B cell (primary cell): ENCODE data around the gene CTXND1. TPM values are rescaled to one million over a fixed set of nuclear protein-coding genes. Genes with fewer than 3 reads are reported as not detected.

Experiments
- ATAC-seq: fragments of 200-7000 bp; cut with Tn5 transposase; one replicate; pipeline ENCODE4 v1.10.0; 2021; ENCODE audit warnings: low read depth, mild to moderate bottlenecking, moderate number of reproducible peaks, moderate library complexity
- CTCF ChIA-PET: fragments of 350-600 bp; sonication (Branson Sonifier 250); formaldehyde crosslinking; loops from one replicate; lab custom pipeline; 2021; ENCODE audit warnings: antibody characterized with exemption, inconsistent platforms; lab: Charles Lee
- POLR2A ChIA-PET: fragments of 350-600 bp; sonication (Branson Sonifier 250); formaldehyde crosslinking; loops from one replicate; lab custom pipeline; 2021; ENCODE audit warnings: antibody characterized with exemption; lab: Charles Lee
- DNase-seq: peaks from one replicate; pipeline ENCODE4 v3.0.0; 2013
- H2AFZ ChIP-seq: 2 replicates; pipeline ENCODE4 v1.6.1; 2012; ENCODE audit warnings: mild to moderate bottlenecking, low read depth, low read length; ENCODE audit not compliant: insufficient read depth, poor library complexity, severe bottlenecking
- H3K27ac ChIP-seq, 2 donors: 1 replicate in 1 of 2; 2 replicates in 1 of 2; pipeline ENCODE4 v1.5.1; 2012 to 2013; ENCODE audit warnings: low read length in 2 of 2, mild to moderate bottlenecking in 2 of 2, moderate library complexity in 1 of 2
- H3K27me3 ChIP-seq, 4 experiments: fragments of 200-600 bp in 1 of 4; sonication (generic) in 1 of 4; replicated peaks in 1 of 4; 1 replicate in 2 of 4; 2 replicates in 2 of 4; pipeline versions ENCODE4 v1.6.1 to v1.7.0; 2013 to 2016; ENCODE audit warnings: low read length in 3 of 4, mild to moderate bottlenecking in 2 of 4, mixed read lengths in 1 of 4, moderate library complexity in 1 of 4; ENCODE audit not compliant: insufficient read depth in 4 of 4, control insufficient read depth in 3 of 4; ENCODE audit errors: control extremely low read depth in 1 of 4
- H3K36me3 ChIP-seq, 2 experiments: replicated peaks in 1 of 2; 1 replicate in 1 of 2; 2 replicates in 1 of 2; pipeline versions ENCODE4 v1.6.1 to v1.7.1; 2013; ENCODE audit warnings: low read length in 1 of 2; ENCODE audit not compliant: insufficient read depth in 2 of 2, control insufficient read depth in 1 of 2; ENCODE audit errors: control extremely low read depth in 1 of 2, extremely low read depth in 1 of 2
- H3K4me1 ChIP-seq, 2 donors: fragments of 200-600 bp in 1 of 2; sonication (generic) in 1 of 2; 1 replicate in 1 of 2; 2 replicates in 1 of 2; pipeline versions ENCODE4 v1.5.1 to v1.6.1; 2013 to 2017; ENCODE audit warnings: low read length in 2 of 2; ENCODE audit not compliant: control insufficient read depth in 2 of 2, insufficient read depth in 2 of 2
- H3K4me2 ChIP-seq: replicated peaks from 2 replicates; pipeline ENCODE3; 2012; ENCODE audit warnings: mild to moderate bottlenecking, low read depth, low read length; ENCODE audit not compliant: poor library complexity, severe bottlenecking
- H3K4me3 ChIP-seq, 5 experiments: fragments of 200-600 bp in 1 of 5; sonication (generic) in 1 of 5; 1 replicate in 3 of 5; 2 replicates in 2 of 5; pipeline versions ENCODE4 v1.5.1 to v1.7.0; 2011 to 2016; ENCODE audit warnings: low read length in 4 of 5, mild to moderate bottlenecking in 4 of 5, low read depth in 2 of 5, control low read depth in 1 of 5, moderate library complexity in 1 of 5; ENCODE audit not compliant: insufficient read depth in 1 of 5; ENCODE audit errors: control extremely low read depth in 1 of 5, extremely low read depth in 1 of 5
- H3K79me2 ChIP-seq: fragments of 200-600 bp; sonication (generic); one replicate; pipeline ENCODE4 v1.6.0; 2016; ENCODE audit warnings: low read length; ENCODE audit not compliant: control insufficient read depth, insufficient read depth
- H3K9ac ChIP-seq: fragments of 200-600 bp; sonication (generic); 2 replicates; pipeline ENCODE4 v1.6.1; 2017; ENCODE audit warnings: mild to moderate bottlenecking, low read length, moderate library complexity
- H3K9me3 ChIP-seq, 3 donors: one replicate each; pipeline versions ENCODE4 v1.6.1 to v1.7.1; 2013; ENCODE audit warnings: low read length in 2 of 3; ENCODE audit not compliant: control insufficient read depth in 2 of 3, insufficient read depth in 1 of 3; ENCODE audit errors: control extremely low read depth in 1 of 3
- H4K20me1 ChIP-seq: 2 replicates; pipeline ENCODE4 v1.6.0; 2012; ENCODE audit warnings: mild to moderate bottlenecking, low read length; ENCODE audit not compliant: insufficient read depth, control insufficient read depth, poor library complexity, severe bottlenecking
- H3K27ac Mint-ChIP-seq: one replicate; pipeline ENCODE4 v1.8.0; 2021; ENCODE audit warnings: mixed read lengths
- H3K27me3 Mint-ChIP-seq: one replicate; pipeline ENCODE4 v1.8.0; 2021; ENCODE audit warnings: mixed read lengths
- H3K4me1 Mint-ChIP-seq: one replicate; pipeline ENCODE4 v1.8.0; 2021; ENCODE audit warnings: mixed read lengths
- H3K4me3 Mint-ChIP-seq: one replicate; pipeline ENCODE4 v1.8.0; 2021; ENCODE audit warnings: mixed read lengths
- H3K9me3 Mint-ChIP-seq: one replicate; pipeline ENCODE4 v1.8.0; 2022; ENCODE audit warnings: mixed read lengths; ENCODE audit not compliant: insufficient read depth
- CTCF ChIP-seq: fragments of 200-600 bp; IDR thresholded peaks from one replicate; pipeline ENCODE4 v1.8.0; 2022; ENCODE audit warnings: antibody characterized with exemption, mild to moderate bottlenecking
- EZH2 ChIP-seq: IDR thresholded peaks from 2 replicates; pipeline ENCODE4 v1.6.1; 2012; ENCODE audit warnings: borderline replicate concordance, low read depth, mild to moderate bottlenecking, moderate library complexity, low read length; ENCODE audit not compliant: insufficient read depth, poor library complexity, severe bottlenecking
- WGBS: methylation state at CpG from one replicate; pipeline ENCODE4 v1.1.5; 2013; ENCODE audit warnings: missing lambda C conversion rate; ENCODE audit not compliant: insufficient coverage; 5-methylcytosine and 5-hydroxymethylcytosine counted together
- intact Hi-C: fragments of 100-400 bp; cut with micrococcal nuclease; formaldehyde crosslinking; loops from one replicate; pipeline ENCODE4 v1.10.0; 2022
- polyA plus RNA-seq: library from polyadenylated mRNA; depleted of rRNA; stranded (reverse); fragments of >200 nt; gene quantifications from 2 replicates; pipeline ENCODE4 v1.2.3, GENCODE V29; 2012
- total RNA-seq, 2 donors: library from RNA; stranded (reverse); fragments of 120-200 nt in 1 of 2; gene quantifications; 1 replicate in 1 of 2; 2 replicates in 1 of 2; pipeline versions ENCODE4 v1.2.3 to v1.2.4, GENCODE V29; 2013 to 2022

Gene CTXND1
- total and polyA plus RNA-seq, 2 donors (not counting 1 experiment from before 2014, with no cell fraction given) = not detected

- WGBS = 67% methylated on average over 1 of the region's 1 CpG
- ATAC-seq (no peak), DNase-seq (no peak)
- no peaks in the 10 kb centered on the region for H3K79me2 ChIP-seq
- no peak overlapping the region for H2AFZ ChIP-seq
- CTCF ChIA-PET = no interaction called here
- H3K9me3 Mint-ChIP-seq = no peaks in the 10 kb centered on the region
- peaks cover 0 to 6% (median 0%) of the 10 kb centered on the region in 4 experiments for H3K27me3 ChIP-seq
- H3K4me1 Mint-ChIP-seq = no peaks in the 10 kb centered on the region
- no peak overlapping the region for H3K4me3 Mint-ChIP-seq
- H3K4me3 ChIP-seq = no peak overlapping the region
- H3K9ac ChIP-seq = no peak overlapping the region
- no peaks in the 10 kb centered on the region for H3K4me1 ChIP-seq
- POLR2A ChIA-PET = no interaction called here
- intact Hi-C loops = no loop called here
- TF ChIP-seq EZH2 (no peak), CTCF (no peak)
- no peaks in the 10 kb centered on the region for H3K36me3 ChIP-seq
- no peak overlapping the region for H3K4me2 ChIP-seq
- no peak overlapping the region for H3K27ac Mint-ChIP-seq
- peaks cover 43% of the 10 kb centered on the region for H3K27me3 Mint-ChIP-seq
- H4K20me1 ChIP-seq = no peaks in the 10 kb centered on the region
- H3K9me3 ChIP-seq = no peaks in the 10 kb centered on the region
- H3K27ac ChIP-seq = no peak overlapping the region
Measured at GRCh38 chr15:80270472-80270871, 18.5 kb upstream of the CTXND1 start.

GRCh38 chr15:80268101-80268500 lies 16.1 kb upstream of the CTXND1 start:
- WGBS = 79% methylated on average over 7 of the region's 7 CpGs
- TF ChIP-seq CTCF = no peak
- TF ChIP-seq EZH2 = no peak
- Histone ChIP-seq H3K9ac (no peak overlapping the region), H4K20me1 (no peaks in the 10 kb centered on the region), H3K4me2 (no peak overlapping the region), H3K27me3 (peaks cover 0 to 6% (median 0%) of the 10 kb centered on the region in 4 experiments), H2AFZ (no peak overlapping the region), H3K4me3 (no peak overlapping the region), H3K36me3 (no peaks in the 10 kb centered on the region), H3K79me2 (no peaks in the 10 kb centered on the region), H3K27ac (no peak overlapping the region), H3K9me3 (no peaks in the 10 kb centered on the region), H3K4me1 (no peaks in the 10 kb centered on the region)
- DNase-seq (no peak), ATAC-seq (no peak)
- CTCF ChIA-PET = no interaction called here
- Mint-ChIP-seq H3K9me3 (no peaks in the 10 kb centered on the region), H3K27ac (no peak overlapping the region), H3K4me3 (no peak overlapping the region), H3K27me3 (peaks cover 42% of the 10 kb centered on the region), H3K4me1 (no peaks in the 10 kb centered on the region)
- intact Hi-C loops = no loop called here
- POLR2A ChIA-PET = no interaction called here
